ENCODE data around the gene ADGRB2. TPM values are rescaled to one million over a fixed set of nuclear protein-coding genes. Genes with fewer than 3 reads are reported as not detected.

Gene ADGRB2
- total and polyA plus RNA-seq, 9 donors, result 12.5 to 21.7 (median 19.0) TPM

DNA sequence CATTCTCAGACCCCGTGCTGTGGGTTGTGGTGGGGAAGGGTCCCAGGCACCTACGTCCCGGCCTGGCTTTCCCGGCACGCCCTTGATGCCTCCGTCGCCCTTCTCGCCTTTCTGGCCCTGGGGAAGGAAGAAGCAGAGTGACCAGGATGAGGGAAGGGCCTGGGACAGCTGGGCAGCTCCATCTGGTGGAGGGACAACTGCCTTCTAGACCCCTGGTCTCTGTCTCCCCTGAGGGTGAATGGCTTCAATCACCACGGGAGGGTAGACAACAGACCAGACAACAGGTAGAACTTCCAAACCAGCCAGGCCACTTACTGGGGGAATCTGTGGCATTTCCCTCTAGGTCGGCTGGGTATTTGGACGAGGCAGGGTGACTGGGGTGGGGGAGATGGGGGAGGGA lies 72.2 kb downstream of the ADGRB2 start:
- 94% methylated on average over 3 of the region's 11 CpGs for WGBS (ENCODE audit: insufficient coverage)
- peaks cover 54% of the 10 kb centered on the region for H3K36me3 ChIP-seq (ENCODE audit: control insufficient read depth, insufficient read depth, low read length)

DNA sequence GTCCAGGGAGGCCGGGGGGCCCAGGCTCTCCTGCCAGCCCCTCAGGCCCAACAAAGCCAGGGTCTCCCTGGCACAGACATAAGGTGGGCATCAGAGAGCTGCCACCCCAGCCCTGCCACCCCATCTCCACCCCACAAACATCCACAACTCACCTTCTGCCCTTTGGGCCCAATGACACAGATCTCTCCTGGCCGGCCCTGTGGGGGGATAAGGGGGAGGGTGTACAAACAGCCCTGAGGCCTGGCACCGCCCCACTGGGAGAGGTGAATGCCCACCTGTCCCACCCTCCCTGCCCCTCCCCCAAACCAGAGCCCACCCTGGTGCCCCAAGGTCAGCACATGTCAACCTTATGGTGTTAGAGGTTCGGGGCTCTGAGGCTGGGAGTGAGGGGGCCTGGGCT lies 72.7 kb downstream of the ADGRB2 start:
- H3K9me3 ChIP-seq (replicated peaks; ENCODE audit: control insufficient read depth, low read depth, low read length), result no peaks in the 10 kb centered on the region
- DNase-seq, result no peak
- H3K27me3 ChIP-seq (ENCODE audit: control insufficient read depth, insufficient read depth, low read length), result no peaks in the 10 kb centered on the region
- no peak overlapping the region for H3K4me3 ChIP-seq (ENCODE audit: low read length)
- no peak overlapping the region for H3K27ac ChIP-seq (ENCODE audit: low read length)
- H3K36me3 ChIP-seq (ENCODE audit: control insufficient read depth, insufficient read depth, low read length), result peaks cover 52% of the 10 kb centered on the region
- WGBS (ENCODE audit: insufficient coverage), result 75% methylated on average over 1 of the region's 4 CpGs
- H3K4me1 ChIP-seq (ENCODE audit: control insufficient read depth, insufficient read depth, low read length), result peaks cover 37% of the 10 kb centered on the region

More for the DNA sequence above, 72.2 kb downstream of the ADGRB2 start:
- peaks cover 41% of the 10 kb centered on the region for H3K4me1 ChIP-seq (ENCODE audit: control insufficient read depth, insufficient read depth, low read length)
- no peak overlapping the region for H3K27ac ChIP-seq (ENCODE audit: low read length)
- no peaks in the 10 kb centered on the region for H3K9me3 ChIP-seq (replicated peaks; ENCODE audit: control insufficient read depth, low read depth, low read length)
- H3K4me3 ChIP-seq (ENCODE audit: low read length), result no peak overlapping the region
- no peak for DNase-seq
- no peaks in the 10 kb centered on the region for H3K27me3 ChIP-seq (ENCODE audit: control insufficient read depth, insufficient read depth, low read length)

DNA sequence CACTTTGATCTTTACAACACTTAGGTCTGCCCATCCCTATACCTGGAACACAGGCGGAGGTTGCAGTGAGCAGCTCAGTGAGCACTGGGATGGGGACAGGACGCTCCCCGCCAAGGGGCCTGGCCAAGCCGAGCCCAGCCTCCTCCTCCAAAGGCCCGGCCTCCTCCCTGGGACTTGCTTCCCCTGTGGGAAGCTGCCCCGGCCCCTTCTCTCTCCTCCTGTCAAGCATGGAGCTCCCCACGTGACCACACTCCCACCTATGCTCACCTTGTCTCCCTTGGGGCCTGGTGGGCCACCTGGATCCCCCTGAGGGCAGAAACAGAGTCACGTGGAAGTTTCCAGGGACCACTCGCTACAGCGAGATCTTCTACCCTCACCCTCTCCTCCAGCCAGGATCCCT lies 73.2 kb downstream of the ADGRB2 start:
- peaks cover 53% of the 10 kb centered on the region for H3K36me3 ChIP-seq (ENCODE audit: control insufficient read depth, insufficient read depth, low read length)
- no peaks in the 10 kb centered on the region for H3K27me3 ChIP-seq (ENCODE audit: control insufficient read depth, insufficient read depth, low read length)
- H3K27ac ChIP-seq (ENCODE audit: low read length), result no peak overlapping the region
- 64% methylated on average over 8 of the region's 10 CpGs for WGBS (ENCODE audit: insufficient coverage)
- no peak for DNase-seq
- no peaks in the 10 kb centered on the region for H3K9me3 ChIP-seq (replicated peaks; ENCODE audit: control insufficient read depth, low read depth, low read length)
- H3K4me3 ChIP-seq (ENCODE audit: low read length), result no peak overlapping the region
- H3K4me1 ChIP-seq (ENCODE audit: control insufficient read depth, insufficient read depth, low read length), result peaks cover 33% of the 10 kb centered on the region

DNA sequence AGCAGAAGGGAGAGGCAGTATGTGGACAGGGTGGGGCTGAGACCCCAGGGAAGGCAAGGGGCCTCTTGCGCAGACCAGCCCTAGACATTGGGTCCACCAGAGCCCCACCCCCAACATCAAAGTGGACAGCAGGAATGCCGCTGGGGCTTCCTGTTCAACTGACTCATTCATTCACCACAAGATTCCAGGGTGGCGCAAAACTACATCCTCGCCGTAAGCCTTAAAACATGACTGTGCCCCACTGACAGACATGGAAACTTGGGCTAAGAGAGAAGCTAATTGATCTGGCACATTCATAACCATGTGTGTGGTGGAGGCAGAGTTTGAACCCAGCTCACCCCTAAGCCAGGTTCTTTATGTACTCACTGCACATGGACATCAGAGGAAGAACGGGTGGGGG lies 74.3 kb downstream of the ADGRB2 start:
- Histone ChIP-seq H3K9me3 (replicated peaks; ENCODE audit: control insufficient read depth, low read depth, low read length) (no peaks in the 10 kb centered on the region), H3K4me3 (ENCODE audit: low read length) (no peak overlapping the region), H3K36me3 (ENCODE audit: control insufficient read depth, insufficient read depth, low read length) (peaks cover 53% of the 10 kb centered on the region), H3K27me3 (ENCODE audit: control insufficient read depth, insufficient read depth, low read length) (no peaks in the 10 kb centered on the region), H3K4me1 (ENCODE audit: control insufficient read depth, insufficient read depth, low read length) (peaks cover 28% of the 10 kb centered on the region), H3K27ac (ENCODE audit: low read length) (no peak overlapping the region)
- DNase-seq, result no peak
- WGBS (ENCODE audit: insufficient coverage), result no CpG with 5 or more reads among the region's 6 CpGs

DNA sequence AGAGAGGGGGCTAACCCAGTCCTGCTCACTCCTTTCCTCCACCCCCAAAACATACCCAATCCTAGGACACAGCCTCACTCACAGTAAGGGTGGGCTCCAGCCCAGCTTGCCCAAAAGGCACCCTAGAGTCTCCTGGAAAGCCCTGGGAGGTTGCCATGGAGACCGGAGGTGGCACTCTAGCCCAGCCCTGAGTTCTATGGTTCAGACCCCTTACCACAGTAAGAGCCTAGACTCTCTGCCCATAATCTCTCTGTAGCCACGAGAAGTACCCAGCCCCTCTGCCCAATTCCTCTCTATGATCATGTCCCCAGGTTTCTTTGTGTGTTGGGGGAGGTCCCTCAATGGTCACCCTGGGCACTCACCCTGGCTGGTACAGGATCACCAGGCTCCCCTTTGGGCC lies 74.8 kb downstream of the ADGRB2 start:
- Histone ChIP-seq H3K27me3 (ENCODE audit: control insufficient read depth, insufficient read depth, low read length) (no peaks in the 10 kb centered on the region), H3K4me3 (ENCODE audit: low read length) (no peak overlapping the region), H3K9me3 (replicated peaks; ENCODE audit: control insufficient read depth, low read depth, low read length) (no peaks in the 10 kb centered on the region), H3K27ac (ENCODE audit: low read length) (no peak overlapping the region), H3K4me1 (ENCODE audit: control insufficient read depth, insufficient read depth, low read length) (peaks cover 23% of the 10 kb centered on the region), H3K36me3 (ENCODE audit: control insufficient read depth, insufficient read depth, low read length) (peaks cover 51% of the 10 kb centered on the region)
- DNase-seq, result no peak
- WGBS (ENCODE audit: insufficient coverage), result no CpG with 5 or more reads among the region's 2 CpGs

DNA sequence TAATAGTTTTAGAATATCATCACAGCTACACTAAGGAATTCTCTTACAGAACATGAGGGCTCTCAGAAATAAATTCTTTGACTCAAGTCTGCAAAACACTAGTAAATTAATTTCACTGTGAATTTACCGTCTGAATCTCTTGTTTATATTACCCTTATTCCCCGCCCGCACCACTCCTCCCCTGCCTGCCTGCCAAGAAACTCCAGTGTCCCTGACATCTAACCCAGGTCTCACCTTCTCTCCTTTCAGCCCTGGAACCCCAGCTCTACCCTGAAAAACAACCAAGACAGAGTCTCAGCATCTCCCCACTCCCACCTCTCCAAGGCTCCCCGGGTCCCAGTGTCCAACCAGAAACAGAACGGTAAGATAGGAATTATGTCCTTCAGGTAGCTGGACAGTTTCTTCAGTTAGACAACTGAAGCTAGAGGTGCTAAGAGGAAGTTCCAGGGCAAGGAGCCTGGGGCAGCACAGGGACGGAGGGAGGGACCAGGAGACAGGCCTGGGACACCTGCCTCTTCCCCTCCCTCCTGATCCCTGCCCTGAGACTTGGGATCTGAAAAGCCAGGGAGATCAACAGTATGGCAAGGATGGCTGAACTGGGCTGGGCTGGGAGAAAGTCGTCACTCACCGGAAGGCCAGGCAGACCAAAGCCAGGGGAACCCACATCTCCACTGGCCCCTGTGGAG lies 75.8 kb downstream of the ADGRB2 start:
- DNase-seq, result no peak
- peaks cover 50% of the 10 kb centered on the region for H3K36me3 ChIP-seq (ENCODE audit: control insufficient read depth, insufficient read depth, low read length)
- H3K4me3 ChIP-seq (ENCODE audit: low read length), result no peak overlapping the region
- H3K27ac ChIP-seq (ENCODE audit: low read length), result no peak overlapping the region
- H3K4me1 ChIP-seq (ENCODE audit: control insufficient read depth, insufficient read depth, low read length), result peaks cover 13% of the 10 kb centered on the region
- 47% methylated on average over 5 of the region's 8 CpGs for WGBS (ENCODE audit: insufficient coverage)
- no peaks in the 10 kb centered on the region for H3K27me3 ChIP-seq (ENCODE audit: control insufficient read depth, insufficient read depth, low read length)
- H3K9me3 ChIP-seq (replicated peaks; ENCODE audit: control insufficient read depth, low read depth, low read length), result no peaks in the 10 kb centered on the region

DNA sequence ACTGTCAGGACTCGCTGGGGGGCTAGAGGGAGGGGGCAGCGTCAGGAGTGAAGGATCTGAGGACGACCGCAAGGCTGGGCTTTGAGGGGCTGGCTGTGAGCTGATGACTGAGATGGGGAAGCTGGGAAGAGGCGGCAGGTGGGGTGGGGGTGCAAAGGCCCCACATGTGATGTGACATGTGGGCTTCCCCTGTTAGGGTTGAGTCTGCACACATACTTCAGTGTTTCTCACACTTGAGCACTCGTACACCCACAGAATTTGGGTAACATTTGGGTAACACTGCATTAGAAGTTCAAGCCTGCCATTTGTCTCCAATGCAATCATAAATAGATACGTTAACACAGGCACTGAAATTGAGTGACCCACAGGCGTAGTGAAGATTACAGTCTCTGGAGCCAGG lies 76.5 kb downstream of the ADGRB2 start:
- no peak for DNase-seq
- WGBS (ENCODE audit: insufficient coverage), result 63% methylated on average over 3 of the region's 8 CpGs
- Histone ChIP-seq H3K27ac (ENCODE audit: low read length) (no peak overlapping the region), H3K9me3 (replicated peaks; ENCODE audit: control insufficient read depth, low read depth, low read length) (no peaks in the 10 kb centered on the region), H3K4me3 (ENCODE audit: low read length) (no peak overlapping the region), H3K36me3 (ENCODE audit: control insufficient read depth, insufficient read depth, low read length) (peaks cover 54% of the 10 kb centered on the region), H3K4me1 (ENCODE audit: control insufficient read depth, insufficient read depth, low read length) (peaks cover 8% of the 10 kb centered on the region), H3K27me3 (ENCODE audit: control insufficient read depth, insufficient read depth, low read length) (no peaks in the 10 kb centered on the region)

DNA sequence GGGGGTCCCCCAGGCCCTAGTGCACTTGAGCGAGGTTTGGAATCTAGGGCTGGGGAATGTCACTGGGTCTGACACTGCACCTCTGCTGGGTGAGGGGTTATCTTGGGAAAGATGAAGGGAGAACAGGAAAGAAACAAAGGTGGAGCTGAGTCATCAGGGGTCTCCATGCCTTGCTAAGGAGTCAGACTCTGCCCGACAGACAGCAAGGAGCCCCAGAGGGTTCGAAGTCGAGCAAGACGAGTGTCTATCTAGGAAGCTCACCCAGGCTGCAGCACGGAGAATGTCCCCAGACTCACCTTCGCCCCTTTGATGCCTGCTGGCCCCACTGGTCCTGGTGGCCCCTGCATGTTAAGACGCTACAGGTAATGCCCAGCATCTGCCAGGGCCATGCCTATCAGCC lies 78.3 kb downstream of the ADGRB2 start:
- Histone ChIP-seq H3K4me1 (ENCODE audit: control insufficient read depth, insufficient read depth, low read length) (peaks cover 17% of the 10 kb centered on the region), H3K27ac (ENCODE audit: low read length) (no peak overlapping the region), H3K4me3 (ENCODE audit: low read length) (no peak overlapping the region), H3K27me3 (ENCODE audit: control insufficient read depth, insufficient read depth, low read length) (no peaks in the 10 kb centered on the region), H3K36me3 (ENCODE audit: control insufficient read depth, insufficient read depth, low read length) (peaks cover 51% of the 10 kb centered on the region), H3K9me3 (replicated peaks; ENCODE audit: control insufficient read depth, low read depth, low read length) (no peaks in the 10 kb centered on the region)
- DNase-seq, result no peak
- WGBS (ENCODE audit: insufficient coverage), result 77% methylated on average over 8 of the region's 8 CpGs

DNA sequence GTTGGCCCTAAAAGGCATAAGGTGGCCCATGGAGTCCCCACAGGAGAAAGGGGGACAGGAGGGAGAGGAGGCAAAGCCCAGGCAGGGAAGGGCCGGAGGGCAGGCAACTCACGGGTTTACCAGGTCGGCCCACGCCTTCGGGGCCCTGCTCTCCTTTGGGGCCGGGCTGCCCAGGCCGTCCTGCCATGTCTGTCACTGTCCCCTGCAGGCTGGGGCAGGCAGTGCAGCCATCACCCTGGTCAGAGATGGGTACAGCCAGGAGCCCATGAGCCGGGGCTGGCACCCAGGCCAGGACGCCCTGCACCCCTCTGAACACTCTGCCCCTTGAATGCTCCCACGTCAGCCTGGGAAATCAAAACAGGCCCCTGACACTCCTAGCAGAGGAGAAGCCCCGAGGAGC lies 80.1 kb downstream of the ADGRB2 start:
- Histone ChIP-seq H3K27ac (ENCODE audit: low read length) (no peak overlapping the region), H3K4me1 (ENCODE audit: control insufficient read depth, insufficient read depth, low read length) (peaks cover 22% of the 10 kb centered on the region), H3K4me3 (ENCODE audit: low read length) (no peak overlapping the region), H3K36me3 (ENCODE audit: control insufficient read depth, insufficient read depth, low read length) (peaks cover 59% of the 10 kb centered on the region), H3K27me3 (ENCODE audit: control insufficient read depth, insufficient read depth, low read length) (no peaks in the 10 kb centered on the region), H3K9me3 (replicated peaks; ENCODE audit: control insufficient read depth, low read depth, low read length) (no peaks in the 10 kb centered on the region)
- no peak for DNase-seq
- WGBS (ENCODE audit: insufficient coverage), result 76% methylated on average over 11 of the region's 11 CpGs

DNA sequence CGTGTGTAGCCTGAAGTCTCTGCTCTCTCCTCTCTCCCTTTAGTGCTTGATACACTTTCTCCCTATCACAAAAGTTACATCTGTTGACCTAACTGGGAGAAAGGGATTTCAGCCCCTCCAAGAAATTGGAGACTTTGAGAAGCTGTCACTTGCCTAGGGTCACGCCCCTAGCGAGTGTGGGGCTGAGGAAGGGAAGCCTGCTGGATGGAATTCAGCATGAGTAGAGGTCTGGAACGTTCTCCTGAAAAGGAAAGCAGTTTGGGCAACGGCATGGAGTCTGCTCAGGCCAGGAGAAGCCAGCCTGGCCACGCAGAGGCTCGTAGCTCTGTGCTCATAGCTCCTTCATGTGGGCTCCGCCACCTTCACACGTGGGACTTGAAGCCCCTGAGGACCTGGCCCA lies 82.7 kb downstream of the ADGRB2 start:
- Histone ChIP-seq H3K9me3 (replicated peaks; ENCODE audit: control insufficient read depth, low read depth, low read length) (no peaks in the 10 kb centered on the region), H3K4me3 (ENCODE audit: low read length) (no peak overlapping the region), H3K27ac (ENCODE audit: low read length) (peak overlapping the region; percentile 9), H3K4me1 (ENCODE audit: control insufficient read depth, insufficient read depth, low read length) (peaks cover 22% of the 10 kb centered on the region), H3K36me3 (ENCODE audit: control insufficient read depth, insufficient read depth, low read length) (peaks cover 53% of the 10 kb centered on the region), H3K27me3 (ENCODE audit: control insufficient read depth, insufficient read depth, low read length) (peaks cover 2% of the 10 kb centered on the region)
- no peak for DNase-seq
- WGBS (ENCODE audit: insufficient coverage), result 38% methylated on average over 8 of the region's 9 CpGs

All from muscle of leg (tissue), 11 donors.